T-helper 22 cell (primary cell): ENCODE results near the gene PDE4B.
"Not testable (repeated sequence)": the region's sequence is repeated elsewhere in the genome, so short reads cannot be mapped to it uniquely, and the experiment has no call there.

ENCODE experiments used
- DNase-seq: peaks from one replicate; pipeline ENCODE4 v3.0.0-alpha.2; 2020; ENCODE audit warnings: low read depth

The PDE4B gene

GRCh38 chr1:66135161-66135560 lies 342.5 kb downstream of the PDE4B start:
- DNase-seq, result no peak

- DNase-seq, result not testable (repeated sequence)
Observed at GRCh38 chr1:66136423-66136822, 343.7 kb downstream of the PDE4B start.

- no peak for DNase-seq
Observed at GRCh38 chr1:66137235-66137634, 344.5 kb downstream of the PDE4B start.

- no peak for DNase-seq
Observed at GRCh38 chr1:66138613-66139012, 345.9 kb downstream of the PDE4B start.

GRCh38 chr1:66140072-66140471 lies 347.4 kb downstream of the PDE4B start:
- DNase-seq, result no peak

GRCh38 chr1:66143651-66144050 lies 351.0 kb downstream of the PDE4B start:
- DNase-seq, result no peak

- DNase-seq, result no peak
Observed at GRCh38 chr1:66147226-66147835, 354.6 kb downstream of the PDE4B start.

GRCh38 chr1:66152034-66152433 lies 359.3 kb downstream of the PDE4B start:
- no peak for DNase-seq

GRCh38 chr1:66154394-66154793 lies 361.7 kb downstream of the PDE4B start:
- no peak for DNase-seq

GRCh38 chr1:66156144-66156543 lies 363.4 kb downstream of the PDE4B start:
- no peak for DNase-seq

GRCh38 chr1:66159800-66160199 lies 367.1 kb downstream of the PDE4B start:
- no peak for DNase-seq

- no peak for DNase-seq
Observed at GRCh38 chr1:66160719-66161118, 368.0 kb downstream of the PDE4B start.

- DNase-seq, result no peak
Observed at GRCh38 chr1:66166753-66167152, 374.1 kb downstream of the PDE4B start.

GRCh38 chr1:66167267-66167666 lies 374.6 kb downstream of the PDE4B start:
- no peak for DNase-seq

- DNase-seq, result no peak
Observed at GRCh38 chr1:66168467-66168887, 375.8 kb downstream of the PDE4B start.

GRCh38 chr1:66168948-66169671 lies 376.4 kb downstream of the PDE4B start:
- DNase-seq, result no peak

- no peak for DNase-seq
Observed at GRCh38 chr1:66172272-66172671, 379.6 kb downstream of the PDE4B start.

- no peak for DNase-seq
Observed at GRCh38 chr1:66175098-66175497, 382.4 kb downstream of the PDE4B start.

GRCh38 chr1:66175581-66175980 lies 382.9 kb downstream of the PDE4B start:
- no peak for DNase-seq

GRCh38 chr1:66176012-66176715 lies 383.5 kb downstream of the PDE4B start:
- DNase-seq, result no peak

GRCh38 chr1:66176832-66177231 lies 384.1 kb downstream of the PDE4B start:
- no peak for DNase-seq

- no peak for DNase-seq
Observed at GRCh38 chr1:66177510-66177909, 384.8 kb downstream of the PDE4B start.

- DNase-seq, result no peak
Observed at GRCh38 chr1:66182026-66182425, 389.3 kb downstream of the PDE4B start.
